Measurements from ENCODE around the gene ZRANB1.
A peak's percentile ranks its signal among the peaks of the same experiment; 100 is the strongest.

The ZRANB1 gene

GRCh38 chr10:124991835-124992234 lies 49.9 kb downstream of the ZRANB1 start:
- Histone ChIP-seq H3K36me3 (peaks cover 100% of the 10 kb centered on the region), H3K27me3 (no peaks in the 10 kb centered on the region)

GRCh38 chr10:124992462-124993344 lies 50.8 kb downstream of the ZRANB1 start:
- H3K27ac ChIP-seq: peak overlapping the region; percentile 18
- H3K27me3 ChIP-seq: no peaks in the 10 kb centered on the region
- no peak overlapping the region for H3K4me3 ChIP-seq (ENCODE audit: low read depth in 1 of 2, low read length in 1 of 2)
- TF ChIP-seq, protein P1, sequence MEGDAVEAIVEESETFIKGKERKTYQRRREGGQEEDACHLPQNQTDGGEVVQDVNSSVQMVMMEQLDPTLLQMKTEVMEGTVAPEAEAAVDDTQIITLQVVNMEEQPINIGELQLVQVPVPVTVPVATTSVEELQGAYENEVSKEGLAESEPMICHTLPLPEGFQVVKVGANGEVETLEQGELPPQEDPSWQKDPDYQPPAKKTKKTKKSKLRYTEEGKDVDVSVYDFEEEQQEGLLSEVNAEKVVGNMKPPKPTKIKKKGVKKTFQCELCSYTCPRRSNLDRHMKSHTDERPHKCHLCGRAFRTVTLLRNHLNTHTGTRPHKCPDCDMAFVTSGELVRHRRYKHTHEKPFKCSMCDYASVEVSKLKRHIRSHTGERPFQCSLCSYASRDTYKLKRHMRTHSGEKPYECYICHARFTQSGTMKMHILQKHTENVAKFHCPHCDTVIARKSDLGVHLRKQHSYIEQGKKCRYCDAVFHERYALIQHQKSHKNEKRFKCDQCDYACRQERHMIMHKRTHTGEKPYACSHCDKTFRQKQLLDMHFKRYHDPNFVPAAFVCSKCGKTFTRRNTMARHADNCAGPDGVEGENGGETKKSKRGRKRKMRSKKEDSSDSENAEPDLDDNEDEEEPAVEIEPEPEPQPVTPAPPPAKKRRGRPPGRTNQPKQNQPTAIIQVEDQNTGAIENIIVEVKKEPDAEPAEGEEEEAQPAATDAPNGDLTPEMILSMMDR (IDR thresholded peaks at IDR 0.05): peak; percentile 61
- H3K36me3 ChIP-seq: peaks cover 100% of the 10 kb centered on the region
- no peaks in the 10 kb centered on the region for H3K9me3 ChIP-seq
- no peaks in the 10 kb centered on the region for H3K4me1 ChIP-seq (ENCODE audit: control insufficient read depth in 1 of 2, insufficient read depth in 1 of 2, low read depth in 1 of 2, low read length in 1 of 2)

More at GRCh38 chr10:124991835-124992234, 49.9 kb downstream of the ZRANB1 start:
- no peaks in the 10 kb centered on the region for H3K4me1 ChIP-seq (ENCODE audit: control insufficient read depth in 1 of 2, insufficient read depth in 1 of 2, low read depth in 1 of 2, low read length in 1 of 2)
- H3K9me3 ChIP-seq: no peaks in the 10 kb centered on the region
- TF ChIP-seq, protein P1 (IDR thresholded peaks at IDR 0.05): no peak
- no peak overlapping the region for H3K27ac ChIP-seq
- H3K4me3 ChIP-seq (ENCODE audit: low read depth in 1 of 2, low read length in 1 of 2): no peak overlapping the region

DNA sequence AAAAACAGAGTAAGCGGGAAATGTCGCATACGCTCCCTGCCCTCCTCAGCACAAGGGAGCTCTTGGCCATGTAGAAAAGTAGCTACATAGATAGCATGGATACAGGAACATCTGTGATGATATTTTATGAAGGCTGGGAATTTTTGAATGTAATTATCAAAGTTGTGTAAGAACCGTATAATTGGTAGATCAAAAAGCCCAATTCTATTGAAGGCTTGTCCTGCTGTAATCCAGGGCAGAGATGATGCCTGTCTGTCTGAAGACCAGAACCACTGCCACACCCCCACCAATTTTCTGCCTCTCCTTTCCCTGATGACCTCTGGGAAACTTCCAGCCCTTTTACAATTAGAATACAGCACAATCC lies 51.4 kb downstream of the ZRANB1 start:
- no peaks in the 10 kb centered on the region for H3K9me3 ChIP-seq
- H3K4me3 ChIP-seq (ENCODE audit: low read depth in 1 of 2, low read length in 1 of 2): no peak overlapping the region
- peaks cover 100% of the 10 kb centered on the region for H3K36me3 ChIP-seq
- H3K4me1 ChIP-seq (ENCODE audit: control insufficient read depth in 1 of 2, insufficient read depth in 1 of 2, low read depth in 1 of 2, low read length in 1 of 2): no peaks in the 10 kb centered on the region
- H3K27ac ChIP-seq: peak overlapping the region; percentile 18
- H3K27me3 ChIP-seq: no peaks in the 10 kb centered on the region
- TF ChIP-seq, protein P1 (IDR thresholded peaks at IDR 0.05): no peak

GRCh38 chr10:124993736-124994451 lies 52.0 kb downstream of the ZRANB1 start:
- Histone ChIP-seq H3K27me3 (no peaks in the 10 kb centered on the region), H3K4me1 (ENCODE audit: control insufficient read depth in 1 of 2, insufficient read depth in 1 of 2, low read depth in 1 of 2, low read length in 1 of 2) (no peaks in the 10 kb centered on the region), H3K4me3 (ENCODE audit: low read depth in 1 of 2, low read length in 1 of 2) (no peak overlapping the region), H3K9me3 (no peaks in the 10 kb centered on the region), H3K27ac (no peak overlapping the region), H3K36me3 (peaks cover 100% of the 10 kb centered on the region)
- TF ChIP-seq, protein P1 (IDR thresholded peaks at IDR 0.05): no peak

DNA sequence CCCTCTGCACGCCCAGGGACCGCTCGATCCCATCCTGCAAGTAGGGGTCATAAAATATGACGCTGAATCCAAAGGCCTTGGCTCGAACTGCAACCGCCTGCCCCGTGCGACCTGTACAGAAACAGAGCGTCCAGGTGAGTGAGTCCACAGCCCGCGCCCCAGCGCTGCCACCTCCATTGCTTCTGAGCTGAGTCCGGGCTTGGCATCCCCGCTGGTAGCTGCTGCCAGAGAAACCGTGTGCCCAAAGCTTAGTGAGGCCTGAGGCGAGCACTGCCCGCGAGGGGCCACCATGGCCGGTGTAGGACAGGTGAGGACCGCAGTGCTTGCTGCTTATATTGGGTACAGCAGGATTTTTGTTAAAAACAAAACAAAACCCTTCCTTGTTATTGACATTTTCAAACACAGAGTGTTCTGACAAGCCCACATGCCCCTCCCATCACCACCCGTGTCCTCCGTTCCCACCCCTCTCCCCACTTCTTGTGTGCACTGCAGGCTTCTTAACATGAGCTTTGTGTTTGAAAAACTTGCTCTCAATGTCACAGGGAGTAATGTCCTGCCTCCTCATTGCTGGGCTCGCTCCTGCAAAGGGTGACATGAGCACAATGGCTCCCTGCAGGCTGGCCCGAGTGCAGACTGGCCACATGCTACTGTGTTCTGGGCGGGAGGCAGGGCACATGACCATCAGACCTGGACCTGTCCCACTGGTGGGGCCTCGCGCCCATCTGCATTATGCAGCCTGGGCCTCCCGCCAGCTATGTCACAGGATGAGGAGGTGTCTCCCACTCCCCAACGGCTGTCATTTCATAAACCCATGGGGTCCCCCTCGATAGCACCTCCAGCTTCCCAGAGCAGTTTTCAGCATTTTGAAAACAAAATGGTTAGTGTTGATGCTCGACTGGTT lies 52.9 kb downstream of the ZRANB1 start:
- no peak overlapping the region for H3K4me3 ChIP-seq (ENCODE audit: low read depth in 1 of 2, low read length in 1 of 2)
- no peak overlapping the region for H3K27ac ChIP-seq
- no peaks in the 10 kb centered on the region for H3K9me3 ChIP-seq
- TF ChIP-seq, protein P1 (IDR thresholded peaks at IDR 0.05): no peak
- H3K4me1 ChIP-seq (ENCODE audit: control insufficient read depth in 1 of 2, insufficient read depth in 1 of 2, low read depth in 1 of 2, low read length in 1 of 2): no peaks in the 10 kb centered on the region
- H3K36me3 ChIP-seq: peaks cover 100% of the 10 kb centered on the region
- no peaks in the 10 kb centered on the region for H3K27me3 ChIP-seq
